Bronchial smooth muscle cell (primary cell): Measurements from ENCODE around the gene TGIF1. TPM values are rescaled to one million over a fixed set of nuclear protein-coding genes. Genes with fewer than 3 reads are reported as not detected.

Experiments
- total RNA-seq: library from RNA; depleted of rRNA; stranded (reverse); fragments of >200 nt; gene quantifications from 2 replicates; pipeline ENCODE4 v1.2.1, GENCODE V29; 2014

The TGIF1 gene
- 74.7 and 80.4 TPM in 2 replicates for total RNA-seq

DNA sequence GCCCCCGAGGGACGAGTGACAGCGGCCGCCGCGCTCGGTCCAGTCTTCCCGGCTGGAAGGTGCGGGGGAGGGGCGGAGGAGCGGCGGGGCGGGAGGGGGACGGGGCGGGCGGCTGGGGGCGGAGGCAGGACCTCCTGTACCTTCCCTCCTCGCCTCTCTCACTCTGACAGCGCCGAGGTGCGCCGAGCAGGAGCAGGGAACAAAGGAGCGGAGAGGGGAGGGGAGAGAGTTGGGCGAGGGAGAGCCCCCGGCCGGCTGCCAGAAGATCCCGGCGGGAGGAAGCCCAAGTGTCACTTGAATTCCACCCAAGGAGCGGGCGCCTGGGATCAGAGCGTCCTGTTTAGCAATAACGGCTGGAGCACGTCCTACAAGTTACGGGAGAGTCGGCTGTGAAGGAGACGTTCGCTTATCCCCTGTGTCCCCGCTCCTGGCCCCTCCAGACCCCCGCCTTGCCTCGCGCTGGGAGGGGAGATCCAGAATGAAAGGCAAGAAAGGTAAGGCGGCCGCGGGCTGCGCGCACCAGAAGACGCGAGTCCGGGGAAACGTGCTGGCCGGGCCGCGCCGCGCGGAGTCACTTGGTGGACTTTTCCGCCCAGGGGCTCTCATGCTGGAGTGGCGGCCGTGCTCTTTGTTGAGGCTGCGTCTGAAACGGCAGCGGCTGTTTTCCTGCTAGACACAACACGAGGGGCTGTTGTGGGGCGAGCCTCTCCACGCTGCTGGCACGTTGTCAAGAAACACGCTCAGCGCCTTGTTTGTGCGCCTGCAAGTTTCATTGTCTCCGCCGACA, at the start of gene TGIF1:
Gene TGIF1, plus strand, starts transcription at position 161 of the 787 bp plus-strand sequence. Its CDS starts 318 bp downstream, at position 479.

Other genes with a start within 250 kb of the TGIF1 start
- gene MYOM1, start 230.2 kb upstream of the TGIF1 start, total RNA-seq = 0.95 and 1.7 TPM in 2 replicates
- gene MYL12A, start 202.4 kb upstream of the TGIF1 start, total RNA-seq = 728 and 754 TPM in 2 replicates
- gene MYL12B, start 188.0 kb upstream of the TGIF1 start, total RNA-seq = 398 and 421 TPM in 2 replicates